ENCODE results near the gene SYT1. TPM values are rescaled to one million over a fixed set of nuclear protein-coding genes. Genes with fewer than 3 reads are reported as not detected.

SYT1 gene
- total and polyA plus RNA-seq, 10 donors: 0.56 to 7.3 (median 2.6) TPM

- TF ChIP-seq POLR2A (IDR thresholded peaks at IDR 0.05) (no peak), POLR2AphosphoS5 (IDR thresholded peaks at IDR 0.05) (no peak), CTCF (IDR thresholded peaks at IDR 0.05 in 8 of 11, conservative IDR thresholded peaks at IDR 0.05 in 3 of 11) (no peak)
- WGBS, 5 donors: 69 to 88% (median 86%) methylated on average over 1 of the region's 1 CpG
Measured at GRCh38 chr12:79322905-79323304, 458.3 kb downstream of the SYT1 start.

GRCh38 chr12:79324571-79324970 lies 460.0 kb downstream of the SYT1 start:
- 60 to 75% (median 71%) methylated on average over 3 of the region's 3 CpGs for WGBS, 5 donors
- Histone ChIP-seq H3K36me3 (no peaks in the 10 kb centered on the region), H3K27me3 (replicated peaks in 1 of 7) (no peaks in the 10 kb centered on the region), H3K27ac (no peak overlapping the region), H3K9me3 (no peaks in the 10 kb centered on the region), H3K4me3 (no peak overlapping the region), H3K4me1 (no peaks in the 10 kb centered on the region)
- intact Hi-C loops (cut with DNase I; ENCODE audit: low total_unique reads): no loop called here
- TF ChIP-seq CTCF (IDR thresholded peaks at IDR 0.05 in 8 of 11, conservative IDR thresholded peaks at IDR 0.05 in 3 of 11): no peak
- DNase-seq: no peak

More at GRCh38 chr12:79322905-79323304, 458.3 kb downstream of the SYT1 start:
- DNase-seq: no peak
- Histone ChIP-seq H3K36me3 (no peaks in the 10 kb centered on the region), H3K9me3 (no peaks in the 10 kb centered on the region), H3K4me1 (no peaks in the 10 kb centered on the region), H3K27me3 (replicated peaks in 1 of 7) (no peaks in the 10 kb centered on the region), H3K27ac (no peak overlapping the region), H3K4me3 (no peak overlapping the region)
- intact Hi-C loops (cut with DNase I; ENCODE audit: low total_unique reads): no loop called here

GRCh38 chr12:79326222-79326621 lies 461.6 kb downstream of the SYT1 start:
- no peaks in the 10 kb centered on the region for H3K27me3 ChIP-seq (replicated peaks in 1 of 7)
- TF ChIP-seq POLR2A (IDR thresholded peaks at IDR 0.05): no peak
- no peak for TF ChIP-seq POLR2AphosphoS5 (IDR thresholded peaks at IDR 0.05)
- no peak for TF ChIP-seq CTCF (IDR thresholded peaks at IDR 0.05 in 8 of 11, conservative IDR thresholded peaks at IDR 0.05 in 3 of 11)
- DNase-seq: no peak
- H3K27ac ChIP-seq: no peak overlapping the region
- no peak overlapping the region for H3K4me3 ChIP-seq
- peaks cover 0 to 4% (median 0%) of the 10 kb centered on the region in 6 donors for H3K4me1 ChIP-seq
- WGBS, 5 donors: 73 to 83% (median 78%) methylated on average over 2 of the region's 2 CpGs
- H3K36me3 ChIP-seq: no peaks in the 10 kb centered on the region
- H3K9me3 ChIP-seq: no peaks in the 10 kb centered on the region
- intact Hi-C loops (cut with DNase I; ENCODE audit: low total_unique reads): no loop called here

GRCh38 chr12:79326663-79327062 lies 462.1 kb downstream of the SYT1 start:
- intact Hi-C loops (cut with DNase I; ENCODE audit: low total_unique reads): no loop called here
- no peak for DNase-seq
- Histone ChIP-seq H3K27ac (no peak overlapping the region), H3K4me3 (no peak overlapping the region), H3K4me1 (peaks cover 0 to 4% (median 0%) of the 10 kb centered on the region in 6 donors), H3K27me3 (replicated peaks in 1 of 7) (no peaks in the 10 kb centered on the region), H3K36me3 (no peaks in the 10 kb centered on the region), H3K9me3 (no peaks in the 10 kb centered on the region)
- 80 to 98% (median 89%) methylated on average over 2 of the region's 2 CpGs for WGBS, 5 donors
- TF ChIP-seq POLR2A (IDR thresholded peaks at IDR 0.05): no peak
- no peak for TF ChIP-seq CTCF (IDR thresholded peaks at IDR 0.05 in 8 of 11, conservative IDR thresholded peaks at IDR 0.05 in 3 of 11)
- TF ChIP-seq POLR2AphosphoS5 (IDR thresholded peaks at IDR 0.05): no peak
